ENCODE measurements around the gene TSPAN9.

- TF ChIP-seq POLR2A (IDR thresholded peaks at IDR 0.05) = no peak
- no peak for TF ChIP-seq CTCF (IDR thresholded peaks at IDR 0.05)
Observed at GRCh38 chr12:3091382-3092241, 14.4 kb downstream of the TSPAN9 start.

All from lower leg skin (tissue), 3 donors.